ENCODE results near the gene ZC3H8. TPM values are rescaled to one million over a fixed set of nuclear protein-coding genes. Genes with fewer than 3 reads are reported as not detected.
"Not testable (repeated sequence)": the region's sequence is repeated elsewhere in the genome, so short reads cannot be mapped to it uniquely, and the experiment has no call there.

ZC3H8 gene
- total RNA-seq, 1 donor from 2014 or later = 20.7 TPM

- DNase-seq (ENCODE audit: low spot score in 2 of 2, unreplicated experiment in 2 of 2) = no peak
- Mint-ChIP-seq H3K4me1 (no peaks in the 10 kb centered on the region), H3K36me3 (peaks cover 37% of the 10 kb centered on the region), H3K9me3 (peaks cover 20% of the 10 kb centered on the region), H3K4me3 (no peak overlapping the region), H3K27me3 (ENCODE audit: low read depth) (no peaks in the 10 kb centered on the region), H3K27ac (no peak overlapping the region)
- TF ChIP-seq CTCF (IDR thresholded peaks at IDR 0.05; ENCODE audit: unreplicated experiment) = no peak
Observed at GRCh38 chr2:112220186-112220585, 34.7 kb downstream of the ZC3H8 start.

GRCh38 chr2:112217854-112218253, 37.0 kb downstream of the ZC3H8 start:
- TF ChIP-seq CTCF (IDR thresholded peaks at IDR 0.05; ENCODE audit: unreplicated experiment) = no peak
- Mint-ChIP-seq H3K36me3 (peaks cover 39% of the 10 kb centered on the region), H3K27me3 (ENCODE audit: low read depth) (no peaks in the 10 kb centered on the region), H3K9me3 (peaks cover 20% of the 10 kb centered on the region), H3K4me3 (no peak overlapping the region), H3K4me1 (no peaks in the 10 kb centered on the region), H3K27ac (no peak overlapping the region)
- no peak for DNase-seq (ENCODE audit: low spot score in 2 of 2, unreplicated experiment in 2 of 2)

- Mint-ChIP-seq H3K27me3 (ENCODE audit: low read depth) (no peaks in the 10 kb centered on the region), H3K4me3 (no peak overlapping the region), H3K4me1 (no peaks in the 10 kb centered on the region), H3K36me3 (peaks cover 33% of the 10 kb centered on the region), H3K9me3 (peaks cover 5% of the 10 kb centered on the region), H3K27ac (no peak overlapping the region)
- TF ChIP-seq CTCF (IDR thresholded peaks at IDR 0.05; ENCODE audit: unreplicated experiment) = no peak
- no peak for DNase-seq (ENCODE audit: low spot score in 2 of 2, unreplicated experiment in 2 of 2)
Observed at GRCh38 chr2:112216167-112216566, 38.7 kb downstream of the ZC3H8 start.

GRCh38 chr2:112207905-112208304, 46.9 kb downstream of the ZC3H8 start:
- not testable (repeated sequence) for H3K4me3 Mint-ChIP-seq; H3K27ac Mint-ChIP-seq; H3K4me1 Mint-ChIP-seq; H3K27me3 Mint-ChIP-seq (ENCODE audit: low read depth); DNase-seq (ENCODE audit: low spot score in 2 of 2, unreplicated experiment in 2 of 2)
- H3K9me3 Mint-ChIP-seq = peaks cover 42% of the 10 kb centered on the region
- peaks cover 37% of the 10 kb centered on the region for H3K36me3 Mint-ChIP-seq

GRCh38 chr2:112204411-112204810, 50.4 kb downstream of the ZC3H8 start:
- TF ChIP-seq CTCF (IDR thresholded peaks at IDR 0.05; ENCODE audit: unreplicated experiment) = no peak
- no peak overlapping the region for H3K4me3 Mint-ChIP-seq
- no peak overlapping the region for H3K27ac Mint-ChIP-seq
- peaks cover 44% of the 10 kb centered on the region for H3K9me3 Mint-ChIP-seq
- H3K36me3 Mint-ChIP-seq = peaks cover 15% of the 10 kb centered on the region
- H3K4me1 Mint-ChIP-seq = no peaks in the 10 kb centered on the region
- no peaks in the 10 kb centered on the region for H3K27me3 Mint-ChIP-seq (ENCODE audit: low read depth)
- DNase-seq (ENCODE audit: low spot score in 2 of 2, unreplicated experiment in 2 of 2) = no peak

- TF ChIP-seq CTCF (IDR thresholded peaks at IDR 0.05; ENCODE audit: unreplicated experiment) = no peak
- H3K27me3 Mint-ChIP-seq (ENCODE audit: low read depth) = no peaks in the 10 kb centered on the region
- no peak overlapping the region for H3K27ac Mint-ChIP-seq
- no peak overlapping the region for H3K4me3 Mint-ChIP-seq
- peaks cover 32% of the 10 kb centered on the region for H3K9me3 Mint-ChIP-seq
- no peak for DNase-seq (ENCODE audit: low spot score in 2 of 2, unreplicated experiment in 2 of 2)
- peaks cover 2% of the 10 kb centered on the region for H3K4me1 Mint-ChIP-seq
- H3K36me3 Mint-ChIP-seq = peaks cover 8% of the 10 kb centered on the region
Observed at GRCh38 chr2:112201696-112202430, 53.0 kb downstream of the ZC3H8 start.

Data from mesothelial cell of epicardium (in vitro differentiated cells).